Colonic mucosa (tissue), 4 donors: ENCODE results near the gene FBXO28. TPM values are rescaled to one million over a fixed set of nuclear protein-coding genes. Genes with fewer than 3 reads are reported as not detected.

Experiments
- DNase-seq: peaks from one replicate; pipeline ENCODE4 v3.0.0-alpha.2; 2020
- H3K27ac ChIP-seq: fragments of 200-600 bp; one replicate; pipeline ENCODE4 v1.8.0; 2021
- H3K27me3 ChIP-seq: fragments of 200-600 bp; one replicate; pipeline ENCODE4 v1.8.0; 2021
- H3K36me3 ChIP-seq: fragments of 200-600 bp; one replicate; pipeline ENCODE4 v1.8.0; 2021
- H3K4me1 ChIP-seq: fragments of 200-600 bp; one replicate; pipeline ENCODE4 v1.8.0; 2021; ENCODE audit warnings: mild to moderate bottlenecking
- H3K4me3 ChIP-seq: fragments of 200-600 bp; one replicate; pipeline ENCODE4 v1.8.0; 2021
- H3K9ac ChIP-seq, 2 donors: one replicate each; pipeline ENCODE4 v1.7.0; 2013; ENCODE audit warnings: control low read depth in 2 of 2, low read depth in 2 of 2, low read length in 2 of 2
- H3K9me3 ChIP-seq: fragments of 200-600 bp; one replicate; pipeline ENCODE4 v1.8.0; 2021
- CTCF ChIP-seq: fragments of 200-600 bp; IDR thresholded peaks from one replicate; pipeline ENCODE4 v1.8.0; 2022; ENCODE audit warnings: antibody characterized with exemption, mild to moderate bottlenecking
- intact Hi-C: fragments of 100-400 bp; cut with DNase I; formaldehyde crosslinking; loops from one replicate; pipeline ENCODE4 v1.14.1; 2022
- total RNA-seq, 2 donors: library from RNA; stranded (reverse); fragmentation: NEBNext Ultra II Directional in 1 of 2; extraction: Animal tissue kit (Norgen Biotek cat#: 25700) in 1 of 2; gene quantifications; one replicate each; pipeline ENCODE4 v1.2.1, GENCODE V29; 2021
- donor health status: healthy.
- donor health status: DM: no; HTN: no; CAD: no.
- donor health status: DM: no; HTN: no; CAD: no.

Gene FBXO28
- total RNA-seq, 2 donors from 2014 or later = 35.1 to 42.7 TPM

- Histone ChIP-seq H3K27ac (no peak overlapping the region), H3K9ac (no peak overlapping the region), H3K27me3 (no peaks in the 10 kb centered on the region), H3K36me3 (peaks cover 10% of the 10 kb centered on the region), H3K4me3 (no peak overlapping the region), H3K9me3 (no peaks in the 10 kb centered on the region), H3K4me1 (no peaks in the 10 kb centered on the region)
- no peak for TF ChIP-seq CTCF
- intact Hi-C loops = no loop called here
- no peak for DNase-seq
These were observed 43.4 kb downstream of the FBXO28 start for GRCh38 chr1:224157316-224157715.

GRCh38 chr1:224159541-224159940 is 45.6 kb downstream of the FBXO28 start:
- intact Hi-C loops = no loop called here
- TF ChIP-seq CTCF = no peak
- Histone ChIP-seq H3K9ac (no peak overlapping the region), H3K4me1 (no peaks in the 10 kb centered on the region), H3K27me3 (no peaks in the 10 kb centered on the region), H3K27ac (no peak overlapping the region), H3K36me3 (no peaks in the 10 kb centered on the region), H3K4me3 (no peak overlapping the region), H3K9me3 (no peaks in the 10 kb centered on the region)
- DNase-seq = no peak

GRCh38 chr1:224160171-224160682 is 46.3 kb downstream of the FBXO28 start:
- H3K4me3 ChIP-seq = no peak overlapping the region
- no peaks in the 10 kb centered on the region for H3K9me3 ChIP-seq
- no peak for DNase-seq
- no peaks in the 10 kb centered on the region for H3K27me3 ChIP-seq
- no peaks in the 10 kb centered on the region for H3K36me3 ChIP-seq
- no peaks in the 10 kb centered on the region for H3K4me1 ChIP-seq
- intact Hi-C loops = no loop called here
- no peak for TF ChIP-seq CTCF
- H3K27ac ChIP-seq = no peak overlapping the region
- H3K9ac ChIP-seq = no peak overlapping the region

GRCh38 chr1:224162768-224163167 is 48.9 kb downstream of the FBXO28 start:
- Histone ChIP-seq H3K9ac (no peak overlapping the region), H3K9me3 (no peaks in the 10 kb centered on the region), H3K27ac (no peak overlapping the region), H3K27me3 (no peaks in the 10 kb centered on the region), H3K4me3 (no peak overlapping the region), H3K36me3 (no peaks in the 10 kb centered on the region), H3K4me1 (no peaks in the 10 kb centered on the region)
- no peak for DNase-seq
- intact Hi-C loops = no loop called here
- TF ChIP-seq CTCF = no peak

GRCh38 chr1:224163311-224163710 is 49.4 kb downstream of the FBXO28 start:
- Histone ChIP-seq H3K36me3 (no peaks in the 10 kb centered on the region), H3K4me3 (no peak overlapping the region), H3K27me3 (no peaks in the 10 kb centered on the region), H3K9me3 (no peaks in the 10 kb centered on the region), H3K27ac (no peak overlapping the region), H3K4me1 (no peaks in the 10 kb centered on the region), H3K9ac (no peak overlapping the region)
- no peak for DNase-seq
- no peak for TF ChIP-seq CTCF
- intact Hi-C loops = no loop called here
